ENCODE measurements around the gene DLG2.

- TF ChIP-seq CTCF (IDR thresholded peaks at IDR 0.05; ENCODE audit: low read depth, low read length, missing input control) (no peak), SP1 (IDR thresholded peaks at IDR 0.05) (no peak)
Observed at GRCh38 chr11:84260862-84261261, 1366.3 kb downstream of the DLG2 start.
